Gastrocnemius medialis (tissue), 4 donors: ENCODE measurements around the gene ADAMTS2. TPM values are rescaled to one million over a fixed set of nuclear protein-coding genes. Genes with fewer than 3 reads are reported as not detected.

Experiments used
- ATAC-seq, 2 donors: fragments of 150-250 bp; one replicate each; pipeline ENCODE4 v1.9.1; 2016
- DNase-seq, 2 donors: peaks; one replicate each; pipeline ENCODE4 v3.0.0-alpha.2; 2019
- H3K27ac ChIP-seq, 4 donors: fragments of 200-600 bp; sonication (generic); 1 replicate in 1 of 4; 2 replicates in 3 of 4; pipeline ENCODE4 v1.5.1; 2016 to 2018; ENCODE audit warnings: mild to moderate bottlenecking in 2 of 4, moderate library complexity in 1 of 4
- H3K27me3 ChIP-seq, 3 donors: fragments of 200-600 bp; sonication (generic) in 2 of 3; 1 replicate in 1 of 3; 2 replicates in 2 of 3; pipeline versions ENCODE4 v1.5.1 to v1.6.0; 2016 to 2019; ENCODE audit warnings: mild to moderate bottlenecking in 1 of 3, moderate library complexity in 1 of 3
- H3K36me3 ChIP-seq, 2 donors: fragments of 200-600 bp; sonication (generic) in 1 of 2; one replicate each; pipeline ENCODE4 v1.5.1; 2017 to 2018
- H3K4me1 ChIP-seq, 2 donors: fragments of 200-600 bp; sonication (generic) in 1 of 2; one replicate each; pipeline ENCODE4 v1.5.1; 2016 to 2017; ENCODE audit warnings: mild to moderate bottlenecking in 2 of 2
- H3K4me3 ChIP-seq, 4 donors: fragments of 200-600 bp; sonication (generic) in 3 of 4; 1 replicate in 1 of 4; 2 replicates in 3 of 4; pipeline ENCODE4 v1.5.1; 2016 to 2019; ENCODE audit warnings: mild to moderate bottlenecking in 2 of 4
- H3K9me3 ChIP-seq, 3 donors: fragments of 200-600 bp; sonication (generic) in 2 of 3; 1 replicate in 1 of 3; 2 replicates in 2 of 3; pipeline ENCODE4 v1.5.1; 2016 to 2019
- CTCF ChIP-seq, 5 experiments: fragments of 450-650 bp in 3 of 5; fragments of 200-600 bp in 2 of 5; sonication (generic) in 2 of 5; IDR thresholded peaks in 4 of 5; conservative IDR thresholded peaks in 1 of 5; 1 replicate in 4 of 5; 2 replicates in 1 of 5; pipeline ENCODE4 v1.5.1; 2016 to 2019; ENCODE audit warnings: antibody characterized with exemption in 5 of 5, mild to moderate bottlenecking in 3 of 5, moderate library complexity in 3 of 5
- POLR2A ChIP-seq, 2 donors: fragments of 450-650 bp; IDR thresholded peaks; one replicate each; pipeline ENCODE4 v1.6.1; 2017; ENCODE audit warnings: antibody characterized with exemption in 2 of 2, mild to moderate bottlenecking in 2 of 2, moderate library complexity in 2 of 2
- in situ Hi-C, 4 donors: fragments of 200-750 bp; cut with MboI; loops; one replicate each; pipeline versions ENCODE4 v1.15.0 to v1.8.0; 2017; ENCODE audit warnings: low sequenced_read_pairs in 4 of 4
- intact Hi-C: fragments of 100-400 bp; cut with DNase I; formaldehyde crosslinking; loops from one replicate; pipeline ENCODE4 v1.15.1; 2023; ENCODE audit warnings: low total_unique reads
- total RNA-seq, 4 donors: library from RNA; depleted of rRNA; stranded (reverse); fragments of >200 nt; gene quantifications; one replicate each; pipeline versions ENCODE4 v1.1.0 to v1.2.3, GENCODE V29; 2016

The ADAMTS2 gene
- total RNA-seq, 4 donors from 2014 or later, result 0.78 to 3.8 (median 2.0) TPM

GRCh38 chr5:179250561-179251225 is 94.6 kb downstream of the ADAMTS2 start:
- in situ Hi-C loops, result no loop called here
- no peaks in the 10 kb centered on the region for H3K4me1 ChIP-seq
- H3K9me3 ChIP-seq, result no peaks in the 10 kb centered on the region
- H3K27ac ChIP-seq, result no peak overlapping the region
- TF ChIP-seq CTCF (IDR thresholded peaks at IDR 0.05 in 4 of 5, conservative IDR thresholded peaks at IDR 0.05 in 1 of 5) (no peak), POLR2A (IDR thresholded peaks at IDR 0.05) (no peak)
- H3K4me3 ChIP-seq, result no peak overlapping the region
- ATAC-seq (no peak), DNase-seq (peak in 1 of 2 donors; percentile 2)
- no peaks in the 10 kb centered on the region for H3K27me3 ChIP-seq
- H3K36me3 ChIP-seq, result no peaks in the 10 kb centered on the region
- intact Hi-C loops, result no loop called here

GRCh38 chr5:179246227-179246626 is 99.0 kb downstream of the ADAMTS2 start:
- in situ Hi-C loops (no loop called here), intact Hi-C loops (no loop called here)
- TF ChIP-seq POLR2A (IDR thresholded peaks at IDR 0.05), result no peak
- no peak for TF ChIP-seq CTCF (IDR thresholded peaks at IDR 0.05 in 4 of 5, conservative IDR thresholded peaks at IDR 0.05 in 1 of 5)
- Histone ChIP-seq H3K9me3 (no peaks in the 10 kb centered on the region), H3K27me3 (peaks cover 0 to 4% (median 0%) of the 10 kb centered on the region in 3 donors), H3K36me3 (no peaks in the 10 kb centered on the region), H3K4me1 (no peaks in the 10 kb centered on the region), H3K4me3 (no peak overlapping the region), H3K27ac (no peak overlapping the region)
- no peak for DNase-seq
- no peak for ATAC-seq

- no peak for TF ChIP-seq POLR2A (IDR thresholded peaks at IDR 0.05)
- TF ChIP-seq CTCF (IDR thresholded peaks at IDR 0.05 in 4 of 5, conservative IDR thresholded peaks at IDR 0.05 in 1 of 5), result no peak
- Histone ChIP-seq H3K4me3 (no peak overlapping the region), H3K9me3 (no peaks in the 10 kb centered on the region), H3K4me1 (no peaks in the 10 kb centered on the region), H3K27ac (no peak overlapping the region), H3K36me3 (no peaks in the 10 kb centered on the region), H3K27me3 (peaks cover 0 to 4% (median 0%) of the 10 kb centered on the region in 3 donors)
- ATAC-seq, result no peak
- peak in 1 of 2 donors; percentile 16 for DNase-seq
- intact Hi-C loops (no loop called here), in situ Hi-C loops (no loop called here)
Observed at GRCh38 chr5:179245031-179245430, 100.2 kb downstream of the ADAMTS2 start.

- no peaks in the 10 kb centered on the region for H3K4me1 ChIP-seq
- H3K36me3 ChIP-seq, result no peaks in the 10 kb centered on the region
- H3K27ac ChIP-seq, result no peak overlapping the region
- H3K27me3 ChIP-seq, result peaks cover 0 to 4% (median 0%) of the 10 kb centered on the region in 3 donors
- no peak for TF ChIP-seq CTCF (IDR thresholded peaks at IDR 0.05 in 4 of 5, conservative IDR thresholded peaks at IDR 0.05 in 1 of 5)
- TF ChIP-seq POLR2A (IDR thresholded peaks at IDR 0.05), result no peak
- ATAC-seq, result no peak
- no peak overlapping the region for H3K4me3 ChIP-seq
- intact Hi-C loops (no loop called here), in situ Hi-C loops (no loop called here)
- peak in 1 of 2 donors; percentile 7 for DNase-seq
- H3K9me3 ChIP-seq, result no peaks in the 10 kb centered on the region
Observed at GRCh38 chr5:179244044-179244443, 101.2 kb downstream of the ADAMTS2 start.
